Measurements from ENCODE around the gene TOX2. TPM values are rescaled to one million over a fixed set of nuclear protein-coding genes. Genes with fewer than 3 reads are reported as not detected.
A peak's percentile ranks its signal among the peaks of the same experiment; 100 is the strongest.

Gene TOX2
- total RNA-seq, 1 donor from 2014 or later = 0.16 TPM

DNA sequence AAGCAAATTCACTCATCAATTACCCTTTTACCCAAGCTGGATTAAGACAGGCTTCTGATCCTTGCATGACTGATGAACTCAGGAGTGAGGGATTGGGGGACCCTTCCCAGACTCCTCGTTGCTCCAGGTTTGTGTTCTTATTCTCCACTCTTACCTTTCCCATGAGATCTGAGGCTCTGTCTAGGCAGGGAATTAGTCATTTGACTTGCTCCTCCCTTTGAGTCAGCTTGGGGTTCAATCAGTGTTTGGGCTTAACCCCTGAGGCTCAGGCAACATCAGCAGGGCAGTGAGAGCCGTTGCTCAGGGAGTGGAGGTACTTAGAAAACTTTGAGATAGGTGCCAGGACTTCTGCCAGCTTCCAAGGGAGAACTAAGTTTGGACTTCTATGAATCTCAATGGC is 20.7 kb upstream of the TOX2 start:
- H3K27ac ChIP-seq (ENCODE audit: low read depth, low read length) = no peak overlapping the region
- H4K20me1 ChIP-seq (ENCODE audit: insufficient read depth, low read length) = no peaks in the 10 kb centered on the region
- TF ChIP-seq EZH2 (IDR thresholded peaks at IDR 0.05; ENCODE audit: insufficient read depth, low read length) = no peak
- TF ChIP-seq, protein P1, sequence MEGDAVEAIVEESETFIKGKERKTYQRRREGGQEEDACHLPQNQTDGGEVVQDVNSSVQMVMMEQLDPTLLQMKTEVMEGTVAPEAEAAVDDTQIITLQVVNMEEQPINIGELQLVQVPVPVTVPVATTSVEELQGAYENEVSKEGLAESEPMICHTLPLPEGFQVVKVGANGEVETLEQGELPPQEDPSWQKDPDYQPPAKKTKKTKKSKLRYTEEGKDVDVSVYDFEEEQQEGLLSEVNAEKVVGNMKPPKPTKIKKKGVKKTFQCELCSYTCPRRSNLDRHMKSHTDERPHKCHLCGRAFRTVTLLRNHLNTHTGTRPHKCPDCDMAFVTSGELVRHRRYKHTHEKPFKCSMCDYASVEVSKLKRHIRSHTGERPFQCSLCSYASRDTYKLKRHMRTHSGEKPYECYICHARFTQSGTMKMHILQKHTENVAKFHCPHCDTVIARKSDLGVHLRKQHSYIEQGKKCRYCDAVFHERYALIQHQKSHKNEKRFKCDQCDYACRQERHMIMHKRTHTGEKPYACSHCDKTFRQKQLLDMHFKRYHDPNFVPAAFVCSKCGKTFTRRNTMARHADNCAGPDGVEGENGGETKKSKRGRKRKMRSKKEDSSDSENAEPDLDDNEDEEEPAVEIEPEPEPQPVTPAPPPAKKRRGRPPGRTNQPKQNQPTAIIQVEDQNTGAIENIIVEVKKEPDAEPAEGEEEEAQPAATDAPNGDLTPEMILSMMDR (IDR thresholded peaks at IDR 0.05; ENCODE audit: insufficient read depth, low read depth, low read length) = no peak
- H2AFZ ChIP-seq (ENCODE audit: low read depth, low read length) = no peak overlapping the region
- Mint-ChIP-seq H3K4me1 (ENCODE audit: low read depth, unreplicated experiment) (peaks cover 12% of the 10 kb centered on the region), H3K27ac (ENCODE audit: unreplicated experiment) (no peak overlapping the region), H3K27me3 (ENCODE audit: low read depth, unreplicated experiment) (peaks cover 7% of the 10 kb centered on the region), H3K36me3 (ENCODE audit: low read depth, unreplicated experiment) (no peaks in the 10 kb centered on the region), H3K9me3 (ENCODE audit: unreplicated experiment) (peaks cover 13% of the 10 kb centered on the region), H3K4me3 (ENCODE audit: unreplicated experiment) (no peak overlapping the region)
- DNase-seq (ENCODE audit: low read depth) (peak; percentile 22), FAIRE-seq (no peak)
- H3K27me3 ChIP-seq (ENCODE audit: insufficient read depth, low read length) = no peaks in the 10 kb centered on the region
- H3K79me2 ChIP-seq (ENCODE audit: insufficient read depth, low read length) = no peaks in the 10 kb centered on the region
- H3K4me3 ChIP-seq (ENCODE audit: insufficient read depth, low read depth, low read length) = no peak overlapping the region
- peak overlapping the region; percentile 54 for H3K4me2 ChIP-seq (ENCODE audit: low read length)
- H3K36me3 ChIP-seq (ENCODE audit: insufficient read depth, low read length) = no peaks in the 10 kb centered on the region
- no peak overlapping the region for H3K9ac ChIP-seq (ENCODE audit: low read length)
- H3K4me1 ChIP-seq (ENCODE audit: insufficient read depth, low read length) = peaks cover 17% of the 10 kb centered on the region
- no peaks in the 10 kb centered on the region for H3K9me3 ChIP-seq (ENCODE audit: insufficient read depth, low read depth, low read length)

DNA sequence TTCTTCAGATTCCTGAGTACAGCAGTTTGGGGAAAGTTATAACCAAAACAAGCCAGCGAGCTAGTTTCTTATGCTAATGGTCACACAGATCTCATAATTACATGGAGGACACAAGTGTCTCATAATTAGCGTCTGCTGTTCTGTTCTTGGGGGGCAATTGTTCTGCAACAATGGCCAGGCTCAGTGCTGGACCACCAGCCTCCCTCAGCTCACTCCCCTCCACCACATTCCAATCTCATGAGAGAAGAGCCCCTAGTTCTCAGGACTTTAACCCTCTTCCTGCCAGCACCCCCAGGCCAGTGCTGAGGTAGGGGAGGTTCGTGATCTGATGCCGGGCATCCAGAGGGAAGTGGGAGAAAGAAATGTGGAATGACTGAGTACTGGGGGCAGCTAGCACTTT is 20.2 kb upstream of the TOX2 start:
- Histone ChIP-seq H3K36me3 (ENCODE audit: insufficient read depth, low read length) (no peaks in the 10 kb centered on the region), H3K27ac (ENCODE audit: low read depth, low read length) (no peak overlapping the region), H3K9ac (ENCODE audit: low read length) (no peak overlapping the region), H2AFZ (ENCODE audit: low read depth, low read length) (peak overlapping the region; percentile 23), H3K79me2 (ENCODE audit: insufficient read depth, low read length) (no peaks in the 10 kb centered on the region), H3K9me3 (ENCODE audit: insufficient read depth, low read depth, low read length) (no peaks in the 10 kb centered on the region), H3K4me2 (ENCODE audit: low read length) (peak overlapping the region; percentile 54), H4K20me1 (ENCODE audit: insufficient read depth, low read length) (no peaks in the 10 kb centered on the region), H3K4me3 (ENCODE audit: insufficient read depth, low read depth, low read length) (no peak overlapping the region), H3K27me3 (ENCODE audit: insufficient read depth, low read length) (no peaks in the 10 kb centered on the region), H3K4me1 (ENCODE audit: insufficient read depth, low read length) (peaks cover 17% of the 10 kb centered on the region)
- Mint-ChIP-seq H3K36me3 (ENCODE audit: low read depth, unreplicated experiment) (no peaks in the 10 kb centered on the region), H3K4me3 (ENCODE audit: unreplicated experiment) (no peak overlapping the region), H3K27me3 (ENCODE audit: low read depth, unreplicated experiment) (peaks cover 7% of the 10 kb centered on the region), H3K4me1 (ENCODE audit: low read depth, unreplicated experiment) (peaks cover 12% of the 10 kb centered on the region), H3K27ac (ENCODE audit: unreplicated experiment) (no peak overlapping the region), H3K9me3 (ENCODE audit: unreplicated experiment) (peaks cover 12% of the 10 kb centered on the region)
- no peak for TF ChIP-seq EZH2 (IDR thresholded peaks at IDR 0.05; ENCODE audit: insufficient read depth, low read length)
- TF ChIP-seq, protein P1 (IDR thresholded peaks at IDR 0.05; ENCODE audit: insufficient read depth, low read depth, low read length) = no peak
- FAIRE-seq (no peak), DNase-seq (ENCODE audit: low read depth) (no peak)

DNA sequence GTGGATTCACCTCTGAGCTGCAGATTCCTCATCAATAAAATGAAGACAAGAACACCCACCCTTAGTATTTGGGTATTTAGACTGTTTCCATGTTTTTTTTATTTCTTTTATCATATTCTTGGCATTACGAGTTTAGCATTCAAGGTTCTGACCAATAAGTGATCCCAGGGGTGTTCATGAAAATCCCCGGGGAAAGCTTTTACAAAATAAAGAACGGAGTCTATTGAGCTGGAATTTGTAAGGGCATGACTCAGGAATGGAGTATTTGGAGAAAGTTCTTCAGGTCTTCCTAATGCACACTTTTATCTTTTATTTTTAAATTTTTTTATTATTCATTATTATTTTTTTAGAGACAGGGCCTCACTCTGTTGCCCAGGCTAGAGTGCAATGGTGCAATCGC is 19.4 kb upstream of the TOX2 start:
- no peaks in the 10 kb centered on the region for H3K36me3 Mint-ChIP-seq (ENCODE audit: low read depth, unreplicated experiment)
- H2AFZ ChIP-seq (ENCODE audit: low read depth, low read length) = no peak overlapping the region
- H3K36me3 ChIP-seq (ENCODE audit: insufficient read depth, low read length) = no peaks in the 10 kb centered on the region
- no peaks in the 10 kb centered on the region for H3K79me2 ChIP-seq (ENCODE audit: insufficient read depth, low read length)
- no peak overlapping the region for H3K4me3 ChIP-seq (ENCODE audit: insufficient read depth, low read depth, low read length)
- peaks cover 17% of the 10 kb centered on the region for H3K4me1 ChIP-seq (ENCODE audit: insufficient read depth, low read length)
- DNase-seq (ENCODE audit: low read depth) (peak; percentile 33), FAIRE-seq (no peak)
- no peaks in the 10 kb centered on the region for H4K20me1 ChIP-seq (ENCODE audit: insufficient read depth, low read length)
- H3K27me3 Mint-ChIP-seq (ENCODE audit: low read depth, unreplicated experiment) = peaks cover 10% of the 10 kb centered on the region
- no peaks in the 10 kb centered on the region for H3K27me3 ChIP-seq (ENCODE audit: insufficient read depth, low read length)
- no peak overlapping the region for H3K9ac ChIP-seq (ENCODE audit: low read length)
- H3K9me3 ChIP-seq (ENCODE audit: insufficient read depth, low read depth, low read length) = no peaks in the 10 kb centered on the region
- no peak overlapping the region for H3K4me3 Mint-ChIP-seq (ENCODE audit: unreplicated experiment)
- no peak for TF ChIP-seq EZH2 (IDR thresholded peaks at IDR 0.05; ENCODE audit: insufficient read depth, low read length)
- TF ChIP-seq, protein P1 (IDR thresholded peaks at IDR 0.05; ENCODE audit: insufficient read depth, low read depth, low read length) = no peak
- H3K9me3 Mint-ChIP-seq (ENCODE audit: unreplicated experiment) = peaks cover 6% of the 10 kb centered on the region
- H3K4me1 Mint-ChIP-seq (ENCODE audit: low read depth, unreplicated experiment) = peaks cover 12% of the 10 kb centered on the region
- H3K4me2 ChIP-seq (ENCODE audit: low read length) = peak overlapping the region; percentile 54
- H3K27ac Mint-ChIP-seq (ENCODE audit: unreplicated experiment) = no peak overlapping the region
- no peak overlapping the region for H3K27ac ChIP-seq (ENCODE audit: low read depth, low read length)
